SK-N-SH treated with all-trans-retinoic acid at 6 μM for 48 hours (cell line): ENCODE results near the gene CDC42.

Source experiments
- ATAC-seq: fragments of 200-7000 bp; cut with Tn5 transposase; 3 replicates; pipeline ENCODE4 v1.9.1; 2020; ENCODE audit warnings: mild to moderate bottlenecking, moderate library complexity
- ARNTL ChIP-seq: fragments of 450-650 bp; formaldehyde crosslinking; IDR thresholded peaks from 2 replicates; pipeline ENCODE4 v1.5.0; 2020; ENCODE audit warnings: low read depth, mild to moderate bottlenecking, moderate library complexity, borderline replicate concordance
- BACH2 ChIP-seq: fragments of 250-450 bp; sonication (Bioruptor Pico); IDR thresholded peaks from 2 replicates; pipeline ENCODE4 v1.9.0; 2021; ENCODE audit warnings: mild to moderate bottlenecking, borderline replicate concordance
- CSDC2 ChIP-seq: fragments of 250-450 bp; sonication (Bioruptor Pico); IDR thresholded peaks from 2 replicates; pipeline ENCODE4 v1.5.0; 2020; ENCODE audit warnings: mild to moderate bottlenecking, moderate library complexity
- ESRRG ChIP-seq: fragments of 250-450 bp; sonication (Bioruptor Pico); IDR thresholded peaks from 2 replicates; pipeline ENCODE4 v1.6.1; 2021; ENCODE audit warnings: mild to moderate bottlenecking
- GLIS3 ChIP-seq: fragments of 250-450 bp; sonication (Bioruptor Pico); IDR thresholded peaks from 2 replicates; pipeline ENCODE4 v1.5.0; 2020; ENCODE audit warnings: mild to moderate bottlenecking, moderate library complexity
- ISL1 ChIP-seq: fragments of 250-450 bp; sonication (Bioruptor Pico); IDR thresholded peaks from 2 replicates; pipeline ENCODE4 v2.1.2; 2022; ENCODE audit warnings: mild to moderate bottlenecking, moderate library complexity
- PATZ1 ChIP-seq: fragments of 250-450 bp; sonication (Bioruptor Pico); IDR thresholded peaks from 2 replicates; pipeline ENCODE4 v1.8.0; 2020; ENCODE audit warnings: mild to moderate bottlenecking, moderate library complexity, borderline replicate concordance
- POU6F1 ChIP-seq: fragments of 250-450 bp; sonication (Bioruptor Pico); IDR thresholded peaks from 2 replicates; pipeline ENCODE4 v1.8.0; 2021; ENCODE audit warnings: low read depth, mild to moderate bottlenecking, moderate library complexity, borderline replicate concordance
- RARB ChIP-seq: fragments of 250-450 bp; sonication (Bioruptor Pico); IDR thresholded peaks from 2 replicates; pipeline ENCODE4 v1.8.0; 2021; ENCODE audit warnings: mild to moderate bottlenecking, moderate library complexity
- SNAI2 ChIP-seq: fragments of 250-450 bp; sonication (Bioruptor Pico); IDR thresholded peaks from 2 replicates; pipeline ENCODE4 v1.5.0; 2020; ENCODE audit warnings: mild to moderate bottlenecking, moderate library complexity
- TCF4 ChIP-seq: fragments of 250-450 bp; sonication (Bioruptor Pico); IDR thresholded peaks from 2 replicates; pipeline ENCODE4 v1.8.0; 2021; ENCODE audit warnings: mild to moderate bottlenecking, moderate library complexity, borderline replicate concordance
- TOX ChIP-seq: fragments of 250-450 bp; sonication (Bioruptor Pico); IDR thresholded peaks from 2 replicates; pipeline ENCODE4 v1.8.0; 2021; ENCODE audit warnings: mild to moderate bottlenecking, moderate library complexity, borderline replicate concordance
- TSHZ2 ChIP-seq: fragments of 250-450 bp; sonication (Bioruptor Pico); IDR thresholded peaks from 2 replicates; pipeline ENCODE4 v1.5.0; 2020; ENCODE audit warnings: mild to moderate bottlenecking, moderate library complexity
- ZNF8 ChIP-seq: fragments of 450-650 bp; formaldehyde crosslinking; IDR thresholded peaks from 2 replicates; pipeline ENCODE4 v1.5.0; 2020; ENCODE audit warnings: mild to moderate bottlenecking, moderate library complexity

Gene CDC42

GRCh38 chr1:22089787-22090186, 37.3 kb downstream of the CDC42 start:
- no peak for ATAC-seq
- no peak for TF ChIP-seq RARB (CRISPR knock-in tag)
- no peak for TF ChIP-seq BACH2 (CRISPR knock-in tag)
- no peak for TF ChIP-seq SNAI2 (CRISPR knock-in tag)
- no peak for TF ChIP-seq ESRRG
- no peak for TF ChIP-seq POU6F1 (CRISPR knock-in tag)
- no peak for TF ChIP-seq PATZ1
- no peak for TF ChIP-seq TCF4 (CRISPR knock-in tag)

- ATAC-seq, result no peak
- TF ChIP-seq ARNTL (CRISPR knock-in tag) (no peak), POU6F1 (CRISPR knock-in tag) (no peak), TSHZ2 (CRISPR knock-in tag) (no peak), ISL1 (no peak)
These were observed 38.4 kb downstream of the CDC42 start for GRCh38 chr1:22090867-22091266.

- peak; percentile 77 for ATAC-seq
These were observed 39.7 kb downstream of the CDC42 start for GRCh38 chr1:22092026-22092768.

GRCh38 chr1:22093513-22093912, 41.0 kb downstream of the CDC42 start:
- TF ChIP-seq CSDC2 (no peak), PATZ1 (no peak), ZNF8 (CRISPR knock-in tag) (no peak), TOX (no peak), TSHZ2 (CRISPR knock-in tag) (no peak), GLIS3 (CRISPR knock-in tag) (no peak)
- no peak for ATAC-seq
